Prostate gland (tissue), 2 donors: ENCODE data around the gene MAP3K6.

Source experiments
- CTCF ChIP-seq, 4 experiments: fragments of 200-600 bp in 2 of 4; fragments of 450-650 bp in 2 of 4; sonication (generic) in 2 of 4; IDR thresholded peaks; 1 replicate in 3 of 4; 2 replicates in 1 of 4; pipeline ENCODE4 v1.5.1; 2016 to 2019; ENCODE audit warnings: antibody characterized with exemption in 4 of 4, mild to moderate bottlenecking in 2 of 4, moderate library complexity in 2 of 4
- POLR2AphosphoS5 ChIP-seq: sonication (generic); formaldehyde crosslinking; IDR thresholded peaks from one replicate; pipeline ENCODE4 v1.6.1; 2017; ENCODE audit warnings: antibody characterized with exemption

- no peak for TF ChIP-seq CTCF (IDR thresholded peaks at IDR 0.05)
- TF ChIP-seq POLR2AphosphoS5 = no peak
Measured at GRCh38 chr1:27380766-27381733, 14.3 kb upstream of the MAP3K6 start.
